VCaP (cell line): ENCODE data around the gene DDC.
"Not testable (repeated sequence)": the region's sequence is repeated elsewhere in the genome, so short reads cannot be mapped to it uniquely, and the experiment has no call there.

ENCODE experiments used
- H3K27ac ChIP-seq: fragments of 450-650 bp; 2 replicates; pipeline ENCODE4 v1.5.1; 2017
- TF ChIP-seq, protein P1 (sequence below): fragments of 450-650 bp; conservative IDR thresholded peaks from 2 replicates; pipeline ENCODE4 v1.5.1; 2017; ENCODE audit warnings: mild to moderate bottlenecking, moderate library complexity

DDC gene

DNA sequence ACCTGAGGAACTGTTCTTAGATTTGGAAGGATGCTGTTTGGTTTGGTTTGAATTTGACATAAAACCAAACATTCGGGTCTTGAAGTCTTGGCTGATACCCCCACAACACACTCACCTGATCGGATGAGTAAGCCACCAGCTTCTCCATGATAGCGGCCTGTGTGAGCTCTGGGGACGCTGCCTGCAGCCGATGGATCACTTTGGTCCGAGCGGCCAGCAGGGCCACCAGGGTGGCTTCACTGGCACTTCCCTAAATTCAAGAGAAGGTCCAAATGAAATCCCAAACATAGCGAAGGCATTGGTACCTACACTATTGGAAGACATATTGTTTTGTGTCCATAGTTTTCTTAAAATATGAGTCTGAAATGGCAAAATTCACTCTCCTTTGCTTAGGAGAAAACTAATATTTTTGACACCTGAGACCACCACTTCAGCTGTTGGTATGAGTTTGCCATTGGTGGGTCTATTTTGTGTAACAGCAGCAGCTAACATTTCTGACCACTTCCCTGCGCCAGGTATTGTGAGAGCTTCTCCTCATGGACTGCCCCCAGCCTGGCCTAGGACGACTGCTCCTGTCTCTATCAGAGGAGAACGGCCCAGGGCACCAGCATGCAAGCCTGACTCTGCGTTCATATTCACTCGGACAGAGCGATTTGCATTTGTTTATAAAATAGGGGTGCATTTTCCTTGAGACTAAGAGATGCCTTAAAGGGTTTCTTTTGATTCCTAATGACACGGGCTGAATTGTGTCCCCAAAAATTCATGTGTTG, 35.9 kb downstream of the DDC start:
- no peak overlapping the region; the same call in 1 of the 2 replicates for H3K27ac ChIP-seq
- TF ChIP-seq, protein P1, sequence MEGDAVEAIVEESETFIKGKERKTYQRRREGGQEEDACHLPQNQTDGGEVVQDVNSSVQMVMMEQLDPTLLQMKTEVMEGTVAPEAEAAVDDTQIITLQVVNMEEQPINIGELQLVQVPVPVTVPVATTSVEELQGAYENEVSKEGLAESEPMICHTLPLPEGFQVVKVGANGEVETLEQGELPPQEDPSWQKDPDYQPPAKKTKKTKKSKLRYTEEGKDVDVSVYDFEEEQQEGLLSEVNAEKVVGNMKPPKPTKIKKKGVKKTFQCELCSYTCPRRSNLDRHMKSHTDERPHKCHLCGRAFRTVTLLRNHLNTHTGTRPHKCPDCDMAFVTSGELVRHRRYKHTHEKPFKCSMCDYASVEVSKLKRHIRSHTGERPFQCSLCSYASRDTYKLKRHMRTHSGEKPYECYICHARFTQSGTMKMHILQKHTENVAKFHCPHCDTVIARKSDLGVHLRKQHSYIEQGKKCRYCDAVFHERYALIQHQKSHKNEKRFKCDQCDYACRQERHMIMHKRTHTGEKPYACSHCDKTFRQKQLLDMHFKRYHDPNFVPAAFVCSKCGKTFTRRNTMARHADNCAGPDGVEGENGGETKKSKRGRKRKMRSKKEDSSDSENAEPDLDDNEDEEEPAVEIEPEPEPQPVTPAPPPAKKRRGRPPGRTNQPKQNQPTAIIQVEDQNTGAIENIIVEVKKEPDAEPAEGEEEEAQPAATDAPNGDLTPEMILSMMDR = no peak

DNA sequence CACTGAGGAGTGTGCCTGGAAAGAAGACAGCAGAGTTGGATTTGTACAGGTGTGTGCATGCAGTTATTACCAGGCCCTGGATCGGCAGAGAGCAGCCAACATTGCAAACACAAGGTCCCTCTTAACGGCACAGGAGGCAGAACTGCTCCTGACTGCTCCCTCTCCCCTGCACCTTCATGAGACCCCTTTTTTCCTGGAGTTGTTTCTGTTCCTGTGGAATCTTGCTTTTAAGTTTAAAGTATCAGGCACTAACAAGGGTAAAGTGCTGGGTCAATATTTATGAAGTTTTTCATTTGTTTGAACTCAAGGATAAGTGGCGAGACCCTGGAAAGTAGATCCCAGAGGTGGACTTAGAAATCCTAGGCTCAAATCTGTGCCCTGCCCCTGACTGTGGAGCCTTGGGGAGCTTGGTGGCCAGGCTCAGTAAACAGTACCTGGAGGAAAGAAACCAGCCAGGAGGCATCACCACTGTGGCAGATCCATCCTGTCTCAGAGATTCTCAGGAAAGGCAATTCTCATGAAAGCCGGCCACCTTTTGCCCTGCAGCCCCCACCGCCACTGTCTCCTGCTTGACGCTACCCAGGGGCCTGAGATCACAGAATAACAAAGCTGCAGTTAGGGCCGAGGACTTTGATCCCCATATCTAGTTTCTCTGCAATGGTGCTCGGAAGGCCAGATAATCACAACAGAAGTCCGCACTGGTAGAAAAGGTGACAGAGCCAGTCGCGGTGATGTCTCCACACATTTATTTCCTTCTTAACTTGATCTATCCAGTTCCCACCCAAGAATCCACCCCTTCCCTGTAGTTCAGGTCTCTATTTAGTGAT, 36.7 kb downstream of the DDC start:
- TF ChIP-seq, protein P1 = no peak
- H3K27ac ChIP-seq = peak overlapping the region; percentile 61

DNA sequence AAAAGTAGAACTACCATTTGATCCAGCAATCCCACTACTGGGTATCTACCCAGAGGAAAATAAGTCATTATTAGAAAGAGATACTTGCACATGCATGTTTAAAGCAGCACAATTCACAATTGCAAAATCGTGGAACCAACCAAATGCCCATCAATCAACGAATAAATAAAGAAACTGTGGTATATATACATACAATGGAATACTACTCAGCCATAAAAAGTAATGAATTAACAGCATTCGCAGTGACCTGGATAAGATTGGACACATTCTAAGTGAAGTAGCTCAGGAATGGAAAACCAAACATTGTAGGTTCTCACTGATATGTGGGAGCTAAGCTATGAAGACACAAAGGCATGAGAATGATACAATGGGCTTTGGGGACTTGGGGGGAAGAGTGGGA, 45.9 kb downstream of the DDC start:
- H3K27ac ChIP-seq = not testable (repeated sequence)

DNA sequence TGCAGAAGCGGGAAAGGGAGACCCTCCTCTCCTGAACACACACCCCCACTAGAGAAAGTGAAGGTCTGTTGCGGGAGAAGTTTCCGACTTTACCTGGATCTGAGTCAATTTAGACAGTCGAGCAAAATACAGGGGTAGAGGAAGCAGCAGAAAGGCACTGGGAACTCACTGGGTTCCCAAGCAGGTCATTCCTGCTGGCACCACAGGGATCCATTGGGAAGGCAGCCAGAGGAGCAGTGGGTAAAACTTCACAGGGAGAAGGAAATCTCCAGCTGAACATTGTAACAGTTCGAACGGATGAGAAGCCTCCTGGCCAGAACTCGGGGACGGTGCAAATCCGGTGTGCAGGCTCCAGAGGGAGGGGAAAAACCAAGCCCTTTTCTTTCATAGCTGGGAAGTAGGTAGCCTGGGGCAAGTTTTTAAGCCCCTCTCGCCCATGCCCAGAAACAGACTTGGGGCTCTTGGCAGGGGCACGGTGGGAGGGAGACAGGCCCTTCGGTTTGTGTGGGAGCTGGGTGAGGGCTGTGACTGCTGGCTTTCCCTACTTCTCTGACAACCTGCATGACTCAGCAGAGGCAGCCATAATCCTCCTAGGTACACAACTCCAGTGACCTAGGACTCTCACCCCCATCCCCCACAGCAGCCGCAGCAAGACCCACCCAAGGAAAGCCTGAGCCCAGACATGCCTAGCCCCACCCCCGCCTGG, 51.9 kb downstream of the DDC start:
- TF ChIP-seq, protein P1 = no peak
- H3K27ac ChIP-seq = no peak overlapping the region

DNA sequence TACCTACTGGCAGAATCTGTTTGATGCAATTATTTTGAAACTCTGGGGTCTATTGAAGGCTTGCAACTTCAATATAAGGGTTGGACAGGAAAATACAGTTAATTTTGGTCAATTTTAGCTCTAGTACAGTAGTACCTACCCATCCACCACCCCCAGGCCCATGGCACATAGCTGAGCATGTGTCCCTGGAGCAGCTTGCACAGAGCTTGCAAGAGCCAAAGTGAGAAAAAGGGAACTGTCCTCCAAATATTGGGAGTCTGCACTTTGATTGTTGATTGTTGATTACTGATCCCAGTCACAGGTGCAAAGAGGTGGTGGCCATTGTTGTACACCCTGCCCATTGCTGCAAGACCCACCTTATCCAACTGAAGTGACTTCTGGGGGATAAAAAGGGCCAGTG, 52.8 kb downstream of the DDC start:
- no peak overlapping the region for H3K27ac ChIP-seq
- TF ChIP-seq, protein P1 = no peak

DNA sequence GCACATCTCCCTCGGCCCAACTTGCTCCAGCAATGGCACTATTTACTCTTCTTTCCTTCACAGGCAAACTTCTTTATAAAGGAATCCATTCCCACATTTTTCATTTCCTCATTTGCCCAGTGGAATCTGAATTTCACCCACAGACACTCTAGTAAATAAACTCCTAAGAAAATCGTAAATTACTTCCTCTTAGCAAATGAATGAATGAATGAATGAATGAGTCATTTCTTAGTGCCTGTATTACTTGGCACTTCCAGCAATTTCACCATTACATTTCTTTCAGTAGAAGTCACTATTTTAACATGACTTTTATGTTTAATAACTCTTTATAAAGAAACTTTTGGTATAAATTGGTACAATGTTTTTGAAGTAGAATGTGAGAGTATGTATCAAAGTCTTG, 55.7 kb downstream of the DDC start:
- peak overlapping the region; percentile 59 for H3K27ac ChIP-seq

DNA sequence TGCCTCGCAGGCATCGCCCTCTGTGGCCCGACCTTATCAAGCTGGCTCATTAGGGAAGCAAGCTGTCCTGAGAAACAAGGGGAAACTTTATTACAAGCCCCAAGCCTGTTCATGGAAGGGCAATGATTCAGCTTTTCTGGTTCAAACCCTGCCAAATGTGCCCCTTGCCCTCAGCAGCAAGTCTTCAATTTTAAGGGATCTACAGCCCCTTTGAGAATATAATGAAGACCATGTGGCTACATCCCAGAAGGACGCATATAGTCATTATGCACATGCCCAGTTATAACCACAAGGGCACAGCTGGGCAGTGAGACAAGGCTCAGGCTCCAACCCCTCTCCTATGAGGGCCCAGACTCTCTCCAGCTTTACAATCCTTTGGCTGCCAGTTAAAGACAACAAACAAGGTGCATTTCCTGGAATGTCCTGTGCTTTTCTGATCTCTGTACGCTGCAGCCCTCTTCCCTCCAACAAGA, 56.7 kb downstream of the DDC start:
- peak overlapping the region; percentile 59 for H3K27ac ChIP-seq
- TF ChIP-seq, protein P1 = peak; percentile 33

More for the DNA sequence above, 55.7 kb downstream of the DDC start:
- TF ChIP-seq, protein P1 = no peak
